ELF-1 (cell line): Measurements from ENCODE around the gene B4GALNT1.
"Not testable (repeated sequence)": the region's sequence is repeated elsewhere in the genome, so short reads cannot be mapped to it uniquely, and the experiment has no call there.

Source experiments
- DNase-seq: peaks from one replicate; pipeline ENCODE4 v3.0.0-alpha.2; 2016; ENCODE audit warnings: low read depth, low spot score

The B4GALNT1 gene

GRCh38 chr12:57632958-57633840, at the start of gene B4GALNT1:
Gene B4GALNT1, minus strand, starts transcription at chr12:57633201. Its CDS starts 1,069 bp downstream, at chr12:57632132.
- DNase-seq: peak; percentile 89

- DNase-seq: no peak
These were observed 46.7 kb upstream of the B4GALNT1 start for GRCh38 chr12:57679697-57680096.

GRCh38 chr12:57677947-57678346, 44.9 kb upstream of the B4GALNT1 start:
- not testable (repeated sequence) for DNase-seq

- no peak for DNase-seq
These were observed 41.7 kb upstream of the B4GALNT1 start for GRCh38 chr12:57674691-57675090.

GRCh38 chr12:57672801-57673200, 39.8 kb upstream of the B4GALNT1 start:
- DNase-seq: no peak

GRCh38 chr12:57671811-57672210, 38.8 kb upstream of the B4GALNT1 start:
- DNase-seq: not testable (repeated sequence)

- not testable (repeated sequence) for DNase-seq
These were observed 36.7 kb upstream of the B4GALNT1 start for GRCh38 chr12:57669691-57670090.

- no peak for DNase-seq
These were observed 33.9 kb upstream of the B4GALNT1 start for GRCh38 chr12:57666897-57667296.

- DNase-seq: not testable (repeated sequence)
These were observed 32.2 kb upstream of the B4GALNT1 start for GRCh38 chr12:57665066-57665820.

GRCh38 chr12:57661376-57661775, 28.4 kb upstream of the B4GALNT1 start:
- no peak for DNase-seq

- no peak for DNase-seq
These were observed 25.9 kb upstream of the B4GALNT1 start for GRCh38 chr12:57658890-57659289.

- no peak for DNase-seq
These were observed 24.7 kb upstream of the B4GALNT1 start for GRCh38 chr12:57657744-57658143.

- DNase-seq: not testable (repeated sequence)
These were observed 23.4 kb upstream of the B4GALNT1 start for GRCh38 chr12:57656408-57656807.

GRCh38 chr12:57655541-57656240, 22.7 kb upstream of the B4GALNT1 start:
- no peak for DNase-seq

- no peak for DNase-seq
These were observed 21.0 kb upstream of the B4GALNT1 start for GRCh38 chr12:57654042-57654441.

- not testable (repeated sequence) for DNase-seq
These were observed 13.7 kb upstream of the B4GALNT1 start for GRCh38 chr12:57646659-57647049.

- DNase-seq: peak; percentile 24
These were observed 13.1 kb upstream of the B4GALNT1 start for GRCh38 chr12:57645990-57646658.

GRCh38 chr12:57641699-57642442, 8.9 kb upstream of the B4GALNT1 start:
- no peak for DNase-seq

- no peak for DNase-seq
These were observed 7.4 kb upstream of the B4GALNT1 start for GRCh38 chr12:57640175-57641042.

- DNase-seq: no peak
These were observed 5.1 kb upstream of the B4GALNT1 start for GRCh38 chr12:57638096-57638495.
